CD4-positive, CD25-positive, alpha-beta regulatory T cell (primary cell): ENCODE data around the gene TRHDE. TPM values are rescaled to one million over a fixed set of nuclear protein-coding genes. Genes with fewer than 3 reads are reported as not detected.

ENCODE experiments used
- ATAC-seq, 2 donors: fragments of 150-1000 bp; cut with Tn5 transposase; one replicate each; pipeline ENCODE4 v1.10.0; 2021; ENCODE audit warnings: low read depth in 2 of 2, moderate number of reproducible peaks in 2 of 2, moderate library complexity in 1 of 2
- DNase-seq, 3 donors: peaks; one replicate each; pipeline versions ENCODE4 v3.0.0 to v3.0.0-alpha.2; 2012 to 2022; ENCODE audit warnings: mixed read lengths in 1 of 3
- H3K27ac ChIP-seq: one replicate; pipeline ENCODE4 v1.7.0; 2013; ENCODE audit warnings: mild to moderate bottlenecking, low read length; ENCODE audit not compliant: insufficient read depth, poor library complexity, severe bottlenecking
- H3K27me3 ChIP-seq: one replicate; pipeline ENCODE4 v1.7.0; 2013; ENCODE audit warnings: low read length; ENCODE audit not compliant: control insufficient read depth, insufficient read depth
- H3K36me3 ChIP-seq: one replicate; pipeline ENCODE4 v1.7.0; 2013; ENCODE audit warnings: mild to moderate bottlenecking, low read length, moderate library complexity; ENCODE audit not compliant: control insufficient read depth, insufficient read depth
- H3K4me1 ChIP-seq: 2 replicates; pipeline ENCODE4 v1.7.0; 2013; ENCODE audit warnings: mild to moderate bottlenecking, low read length; ENCODE audit not compliant: insufficient read depth, control insufficient read depth, poor library complexity, severe bottlenecking
- H3K4me3 ChIP-seq: one replicate; pipeline ENCODE4 v1.7.0; 2013; ENCODE audit warnings: low read depth, mild to moderate bottlenecking, low read length, moderate library complexity
- H3K9me3 ChIP-seq, 2 experiments: 1 replicate in 1 of 2; 2 replicates in 1 of 2; pipeline ENCODE4 v1.7.0; 2013; ENCODE audit warnings: low read length in 2 of 2, mild to moderate bottlenecking in 1 of 2, moderate library complexity in 1 of 2; ENCODE audit not compliant: control insufficient read depth in 2 of 2
- H3K27ac Mint-ChIP-seq, 3 donors: one replicate each; pipeline ENCODE4 v1.8.0; 2020 to 2022; ENCODE audit warnings: mild to moderate bottlenecking in 3 of 3, mixed read lengths in 3 of 3, moderate library complexity in 2 of 3
- H3K27me3 Mint-ChIP-seq: one replicate; pipeline ENCODE4 v1.8.0; 2022; ENCODE audit warnings: mild to moderate bottlenecking, mixed read lengths
- H3K36me3 Mint-ChIP-seq: one replicate; pipeline ENCODE4 v1.8.0; 2020; ENCODE audit warnings: mixed read lengths
- H3K4me1 Mint-ChIP-seq, 4 donors: one replicate each; pipeline ENCODE4 v1.8.0; 2020 to 2022; ENCODE audit warnings: mixed read lengths in 4 of 4, mild to moderate bottlenecking in 1 of 4
- H3K4me3 Mint-ChIP-seq, 4 donors: one replicate each; pipeline ENCODE4 v1.8.0; 2020 to 2022; ENCODE audit warnings: mild to moderate bottlenecking in 4 of 4, mixed read lengths in 4 of 4, moderate library complexity in 3 of 4
- H3K9me3 Mint-ChIP-seq, 7 donors: one replicate each; pipeline ENCODE4 v1.8.0; 2020 to 2022; ENCODE audit warnings: mixed read lengths in 7 of 7, mild to moderate bottlenecking in 3 of 7, moderate library complexity in 2 of 7
- polyA plus RNA-seq, 4 donors: library from polyadenylated mRNA; unstranded; fragments of 300-500 nt; fragmentation: Illumina TruSeq; gene quantifications; one replicate each; pipeline ENCODE4 v1.2.3, GENCODE V29; 2021
- total RNA-seq: library from RNA; stranded (reverse); gene quantifications from one replicate; pipeline ENCODE4 v1.2.3, GENCODE V29; 2022

The TRHDE gene
- total and polyA plus RNA-seq, 5 donors from 2014 or later, result not detected

- H3K9me3 Mint-ChIP-seq, result peaks cover 0 to 13% (median 4%) of the 10 kb centered on the region in 7 donors
- H3K27me3 Mint-ChIP-seq, result no peaks in the 10 kb centered on the region
- H3K36me3 Mint-ChIP-seq, result no peaks in the 10 kb centered on the region
- no peak overlapping the region for H3K4me3 Mint-ChIP-seq
- H3K27ac ChIP-seq, result no peak overlapping the region
- H3K4me1 Mint-ChIP-seq, result no peaks in the 10 kb centered on the region
- H3K36me3 ChIP-seq, result no peaks in the 10 kb centered on the region
- no peak for ATAC-seq
- no peaks in the 10 kb centered on the region for H3K27me3 ChIP-seq
- H3K27ac Mint-ChIP-seq, result no peak overlapping the region
- H3K4me1 ChIP-seq, result no peaks in the 10 kb centered on the region
- H3K9me3 ChIP-seq, result no peaks in the 10 kb centered on the region
- DNase-seq, result no peak
- no peak overlapping the region for H3K4me3 ChIP-seq
Observed at GRCh38 chr12:72549184-72549583, 277.0 kb downstream of the TRHDE start.

GRCh38 chr12:72560003-72560769, 288.0 kb downstream of the TRHDE start:
- Mint-ChIP-seq H3K9me3 (peaks cover 0 to 8% (median under 1%) of the 10 kb centered on the region in 7 donors), H3K4me3 (no peak overlapping the region), H3K36me3 (no peaks in the 10 kb centered on the region), H3K27me3 (no peaks in the 10 kb centered on the region), H3K27ac (no peak overlapping the region), H3K4me1 (no peaks in the 10 kb centered on the region)
- Histone ChIP-seq H3K9me3 (no peaks in the 10 kb centered on the region), H3K36me3 (no peaks in the 10 kb centered on the region), H3K27ac (no peak overlapping the region), H3K4me1 (no peaks in the 10 kb centered on the region), H3K4me3 (no peak overlapping the region), H3K27me3 (no peaks in the 10 kb centered on the region)
- DNase-seq (no peak), ATAC-seq (no peak)

GRCh38 chr12:72570601-72571000, 298.4 kb downstream of the TRHDE start:
- no peaks in the 10 kb centered on the region for H3K4me1 ChIP-seq
- ATAC-seq (no peak), DNase-seq (no peak)
- no peaks in the 10 kb centered on the region for H3K4me1 Mint-ChIP-seq
- no peaks in the 10 kb centered on the region for H3K36me3 Mint-ChIP-seq
- H3K9me3 Mint-ChIP-seq, result peaks cover 0 to 6% (median 3%) of the 10 kb centered on the region in 7 donors
- no peak overlapping the region for H3K4me3 Mint-ChIP-seq
- no peaks in the 10 kb centered on the region for H3K27me3 Mint-ChIP-seq
- H3K4me3 ChIP-seq, result no peak overlapping the region
- H3K27ac Mint-ChIP-seq, result no peak overlapping the region
- no peaks in the 10 kb centered on the region for H3K36me3 ChIP-seq
- no peak overlapping the region for H3K27ac ChIP-seq
- H3K9me3 ChIP-seq, result no peaks in the 10 kb centered on the region
- H3K27me3 ChIP-seq, result no peaks in the 10 kb centered on the region

GRCh38 chr12:72574138-72574537, 302.0 kb downstream of the TRHDE start:
- ATAC-seq, result no peak
- Histone ChIP-seq H3K27me3 (no peaks in the 10 kb centered on the region), H3K9me3 (no peaks in the 10 kb centered on the region), H3K27ac (no peak overlapping the region), H3K4me3 (no peak overlapping the region), H3K4me1 (no peaks in the 10 kb centered on the region), H3K36me3 (no peaks in the 10 kb centered on the region)
- H3K36me3 Mint-ChIP-seq, result no peaks in the 10 kb centered on the region
- no peak overlapping the region for H3K27ac Mint-ChIP-seq
- H3K4me3 Mint-ChIP-seq, result no peak overlapping the region
- H3K27me3 Mint-ChIP-seq, result no peaks in the 10 kb centered on the region
- peaks cover 0 to 9% (median 3%) of the 10 kb centered on the region in 7 donors for H3K9me3 Mint-ChIP-seq
- DNase-seq, result no peak
- H3K4me1 Mint-ChIP-seq, result no peaks in the 10 kb centered on the region

- H3K36me3 ChIP-seq, result no peaks in the 10 kb centered on the region
- no peaks in the 10 kb centered on the region for H3K27me3 ChIP-seq
- no peaks in the 10 kb centered on the region for H3K36me3 Mint-ChIP-seq
- DNase-seq (no peak), ATAC-seq (no peak)
- H3K27me3 Mint-ChIP-seq, result no peaks in the 10 kb centered on the region
- no peak overlapping the region for H3K27ac Mint-ChIP-seq
- H3K9me3 Mint-ChIP-seq, result peaks cover 0 to 9% (median 4%) of the 10 kb centered on the region in 7 donors
- H3K4me1 ChIP-seq, result no peaks in the 10 kb centered on the region
- no peak overlapping the region for H3K27ac ChIP-seq
- no peaks in the 10 kb centered on the region for H3K9me3 ChIP-seq
- H3K4me1 Mint-ChIP-seq, result no peaks in the 10 kb centered on the region
- no peak overlapping the region for H3K4me3 Mint-ChIP-seq
- H3K4me3 ChIP-seq, result no peak overlapping the region
Observed at GRCh38 chr12:72578327-72578726, 306.2 kb downstream of the TRHDE start.

GRCh38 chr12:72586456-72586855, 314.3 kb downstream of the TRHDE start:
- no peak for DNase-seq
- Histone ChIP-seq H3K4me3 (no peak overlapping the region), H3K4me1 (no peaks in the 10 kb centered on the region), H3K27ac (no peak overlapping the region), H3K27me3 (no peaks in the 10 kb centered on the region), H3K9me3 (peaks cover 0 to 2% of the 10 kb centered on the region in 2 experiments), H3K36me3 (no peaks in the 10 kb centered on the region)
- Mint-ChIP-seq H3K27ac (no peak overlapping the region), H3K4me1 (no peaks in the 10 kb centered on the region), H3K36me3 (no peaks in the 10 kb centered on the region), H3K4me3 (no peak overlapping the region), H3K27me3 (no peaks in the 10 kb centered on the region), H3K9me3 (peaks cover 0 to 16% (median 11%) of the 10 kb centered on the region in 7 donors)
- ATAC-seq, result no peak

GRCh38 chr12:72602581-72602980, 330.4 kb downstream of the TRHDE start:
- no peaks in the 10 kb centered on the region for H3K9me3 ChIP-seq
- ATAC-seq, result no peak
- no peaks in the 10 kb centered on the region for H3K27me3 Mint-ChIP-seq
- H3K4me1 ChIP-seq, result no peaks in the 10 kb centered on the region
- no peak overlapping the region for H3K4me3 Mint-ChIP-seq
- no peaks in the 10 kb centered on the region for H3K36me3 Mint-ChIP-seq
- peaks cover 0 to 19% (median 4%) of the 10 kb centered on the region in 7 donors for H3K9me3 Mint-ChIP-seq
- H3K4me3 ChIP-seq, result no peak overlapping the region
- no peak overlapping the region for H3K27ac ChIP-seq
- H3K36me3 ChIP-seq, result no peaks in the 10 kb centered on the region
- H3K27ac Mint-ChIP-seq, result no peak overlapping the region
- no peak for DNase-seq
- no peaks in the 10 kb centered on the region for H3K27me3 ChIP-seq
- peaks cover 0 to 6% (median 0%) of the 10 kb centered on the region in 4 donors for H3K4me1 Mint-ChIP-seq

GRCh38 chr12:72605975-72606374, 333.8 kb downstream of the TRHDE start:
- DNase-seq, result no peak
- Mint-ChIP-seq H3K27me3 (no peaks in the 10 kb centered on the region), H3K4me1 (peaks cover 0 to 6% (median 0%) of the 10 kb centered on the region in 4 donors)

More at GRCh38 chr12:72605975-72606374, 333.8 kb downstream of the TRHDE start:
- Histone ChIP-seq H3K4me3 (no peak overlapping the region), H3K9me3 (no peaks in the 10 kb centered on the region), H3K27ac (no peak overlapping the region), H3K36me3 (no peaks in the 10 kb centered on the region), H3K4me1 (no peaks in the 10 kb centered on the region), H3K27me3 (no peaks in the 10 kb centered on the region)
- Mint-ChIP-seq H3K9me3 (peaks cover 0 to 9% (median 3%) of the 10 kb centered on the region in 7 donors), H3K4me3 (no peak overlapping the region), H3K36me3 (no peaks in the 10 kb centered on the region), H3K27ac (no peak overlapping the region)
- ATAC-seq, result no peak
